DMS79 treated with DMSO at 0.1 percent for 48 hours (cell line): ENCODE measurements around the gene MCTP1.
"Not testable (repeated sequence)": the region's sequence is repeated elsewhere in the genome, so short reads cannot be mapped to it uniquely, and the experiment has no call there.

Experiments
- DNase-seq: peaks from one replicate; lab custom pipeline; 2025; lab: John Stamatoyannopoulos, UW

The MCTP1 gene

DNA sequence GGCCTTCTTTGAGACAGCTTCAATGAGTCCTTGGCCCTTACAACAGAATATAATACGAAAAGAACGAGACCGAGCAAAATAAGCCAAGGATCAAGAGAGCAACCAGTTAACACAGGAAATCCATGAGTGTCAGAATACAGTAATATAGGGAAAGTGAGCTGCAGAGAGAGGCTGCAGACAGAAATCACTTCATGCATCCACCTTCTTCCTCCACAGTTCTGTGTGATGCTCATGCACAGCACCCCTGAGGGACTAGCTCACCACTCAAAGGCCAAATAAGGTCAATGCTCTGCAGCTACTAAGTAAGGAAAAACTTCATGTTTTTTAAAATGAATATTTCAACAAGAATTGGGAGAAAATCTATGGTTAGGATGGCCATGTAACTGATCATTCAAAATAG is 257.1 kb downstream of the MCTP1 start:
- no peak for DNase-seq

DNA sequence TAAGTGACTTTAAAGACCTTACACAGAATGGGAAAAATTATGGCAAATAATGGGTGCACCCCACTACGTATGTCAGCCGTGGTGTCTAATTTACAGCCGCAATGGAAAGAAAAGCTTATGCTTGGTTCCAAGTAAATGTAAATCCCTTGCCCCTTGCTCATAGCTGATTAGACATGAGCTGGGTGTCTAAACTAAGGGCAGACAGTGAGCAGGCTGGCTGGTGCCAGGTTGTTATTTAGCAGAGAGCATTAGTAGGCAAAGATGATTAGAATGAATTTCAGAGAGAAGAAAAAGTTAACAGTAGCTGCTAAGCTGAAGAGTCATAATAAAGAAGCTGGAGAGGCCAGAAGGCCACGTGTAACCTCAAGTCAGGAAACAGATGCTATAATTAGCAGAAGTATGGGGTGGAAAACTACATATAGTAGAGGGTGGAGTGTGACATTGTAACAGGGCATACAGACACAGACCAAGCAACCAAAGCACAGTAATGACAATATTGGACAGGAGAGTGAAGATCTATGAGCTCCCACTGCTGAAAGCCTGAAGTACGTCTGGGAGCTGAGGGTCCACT is 257.7 kb downstream of the MCTP1 start:
- DNase-seq: no peak

DNA sequence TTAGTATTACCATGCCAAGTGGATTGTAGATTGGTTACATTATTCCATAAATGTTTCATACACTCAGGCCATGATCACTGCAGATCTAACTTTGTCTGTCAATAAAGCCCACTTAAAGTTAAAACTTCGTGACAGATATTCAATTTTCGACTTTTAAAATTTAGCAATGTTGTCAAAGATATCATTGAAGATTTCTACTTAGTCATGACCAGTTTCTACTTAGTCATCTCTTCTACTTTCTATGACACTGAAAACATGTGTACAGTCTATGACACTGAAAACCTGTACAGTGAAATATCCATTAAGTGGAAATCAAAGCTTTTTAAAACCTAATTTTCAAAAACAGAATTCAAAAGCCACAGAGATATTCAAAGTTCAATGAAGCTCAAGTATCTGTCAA is 258.2 kb downstream of the MCTP1 start:
- DNase-seq: no peak

DNA sequence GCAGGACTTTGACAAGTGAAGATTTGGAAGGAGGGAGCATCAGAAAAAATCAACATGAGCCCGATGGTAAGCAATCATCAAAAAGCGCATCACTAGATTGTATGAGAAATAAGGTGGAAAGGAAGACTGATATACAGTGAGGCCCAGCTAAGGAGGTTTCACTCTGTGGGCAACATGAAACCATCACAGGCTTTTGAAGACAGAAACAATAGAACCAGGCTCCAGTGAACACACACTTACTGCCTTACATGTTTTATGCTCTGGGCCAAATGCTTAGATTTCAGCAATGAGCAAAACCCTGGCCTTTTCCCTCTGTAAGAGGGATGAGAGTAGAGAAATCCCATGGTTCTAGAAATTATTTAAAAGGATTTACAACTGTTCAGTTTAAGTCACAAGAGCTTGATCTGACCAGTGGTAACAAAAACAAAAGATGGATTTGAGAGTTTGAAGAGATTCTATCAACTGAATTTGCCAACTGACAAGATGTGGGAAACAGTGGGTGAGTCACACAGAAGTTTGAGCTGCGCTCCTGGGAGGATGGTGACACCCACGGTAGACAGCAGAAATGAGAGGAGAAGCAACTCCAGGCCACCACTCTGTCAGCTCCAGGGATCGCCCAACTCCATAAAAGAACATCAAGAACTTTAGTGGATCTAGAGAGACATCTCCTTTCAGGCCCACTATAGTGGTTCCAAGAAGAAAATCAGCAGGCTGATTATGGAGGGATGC is 261.8 kb downstream of the MCTP1 start:
- DNase-seq: no peak

DNA sequence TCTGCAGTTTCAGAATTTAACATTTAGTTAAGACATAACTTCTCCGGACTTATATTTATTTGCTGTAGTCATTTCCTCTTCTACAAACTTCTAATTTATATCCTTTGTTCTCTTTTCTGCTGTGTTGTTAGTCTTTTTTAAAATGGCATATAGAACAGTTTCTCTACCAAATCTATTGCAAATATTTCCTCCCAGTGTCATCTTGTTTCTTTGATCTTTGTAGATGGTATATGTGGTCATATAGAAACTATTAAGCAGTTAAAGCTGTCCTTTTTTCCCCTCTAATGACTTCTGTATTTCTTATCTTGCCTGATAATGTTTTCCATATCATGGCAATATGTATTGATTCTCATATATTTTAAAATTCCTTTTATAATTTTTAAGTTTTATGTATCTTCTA is 264.5 kb downstream of the MCTP1 start:
- DNase-seq: no peak

DNA sequence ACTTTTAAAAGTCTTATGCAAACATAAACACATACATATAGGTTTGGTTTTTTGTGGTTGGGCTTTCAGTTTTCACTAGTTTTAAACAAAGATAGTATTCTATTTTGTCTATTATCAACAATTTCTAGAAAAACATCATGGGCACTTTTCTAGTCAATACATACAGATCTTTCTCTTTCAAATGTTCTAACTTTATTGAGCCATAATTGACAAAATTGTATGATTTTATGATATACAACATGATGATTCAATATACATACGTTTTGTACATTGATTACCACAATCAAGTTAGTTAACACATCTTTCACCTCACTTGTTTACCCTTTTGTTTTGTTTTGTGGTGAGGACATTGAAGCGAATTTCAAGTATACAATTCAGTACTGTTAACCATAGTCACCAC is 265.9 kb downstream of the MCTP1 start:
- DNase-seq: no peak

DNA sequence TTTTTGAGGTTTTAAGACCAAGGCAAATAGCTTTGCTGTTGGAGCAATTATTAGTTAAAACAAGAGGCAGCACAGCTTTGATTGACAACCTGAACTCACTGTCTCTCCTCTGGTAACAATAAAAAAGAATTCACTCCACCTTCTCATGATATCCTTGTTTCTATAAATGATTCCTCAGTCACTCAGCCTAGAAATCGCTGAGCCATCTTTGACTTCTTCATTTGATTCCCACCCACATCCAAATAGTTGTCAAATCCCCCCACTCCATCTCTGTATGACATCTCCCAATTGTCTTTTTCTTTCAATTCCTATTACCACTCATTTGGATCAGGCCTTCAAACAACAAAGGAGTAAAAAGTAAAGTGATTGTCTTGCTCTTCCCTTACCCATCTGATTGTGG is 266.4 kb downstream of the MCTP1 start:
- DNase-seq: no peak

DNA sequence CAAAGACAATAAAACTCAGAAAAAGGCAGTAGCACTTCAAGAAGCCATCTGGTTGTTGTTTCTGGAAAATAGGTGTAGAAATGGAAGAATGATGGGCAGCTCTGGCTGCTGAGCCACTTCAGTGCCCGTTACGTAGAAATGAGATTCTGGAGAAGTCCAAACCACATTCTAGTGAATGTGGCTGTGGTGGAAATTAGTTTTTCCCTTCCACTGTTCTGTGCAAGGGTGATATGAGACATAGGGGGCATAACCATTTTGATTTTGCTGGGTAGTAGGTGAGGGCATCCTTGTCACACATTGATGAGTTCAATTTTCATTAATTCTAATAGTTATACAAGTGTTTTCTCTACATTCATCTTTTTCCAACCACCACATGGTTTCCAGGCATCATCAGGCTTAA is 275.1 kb downstream of the MCTP1 start:
- DNase-seq: no peak

DNA sequence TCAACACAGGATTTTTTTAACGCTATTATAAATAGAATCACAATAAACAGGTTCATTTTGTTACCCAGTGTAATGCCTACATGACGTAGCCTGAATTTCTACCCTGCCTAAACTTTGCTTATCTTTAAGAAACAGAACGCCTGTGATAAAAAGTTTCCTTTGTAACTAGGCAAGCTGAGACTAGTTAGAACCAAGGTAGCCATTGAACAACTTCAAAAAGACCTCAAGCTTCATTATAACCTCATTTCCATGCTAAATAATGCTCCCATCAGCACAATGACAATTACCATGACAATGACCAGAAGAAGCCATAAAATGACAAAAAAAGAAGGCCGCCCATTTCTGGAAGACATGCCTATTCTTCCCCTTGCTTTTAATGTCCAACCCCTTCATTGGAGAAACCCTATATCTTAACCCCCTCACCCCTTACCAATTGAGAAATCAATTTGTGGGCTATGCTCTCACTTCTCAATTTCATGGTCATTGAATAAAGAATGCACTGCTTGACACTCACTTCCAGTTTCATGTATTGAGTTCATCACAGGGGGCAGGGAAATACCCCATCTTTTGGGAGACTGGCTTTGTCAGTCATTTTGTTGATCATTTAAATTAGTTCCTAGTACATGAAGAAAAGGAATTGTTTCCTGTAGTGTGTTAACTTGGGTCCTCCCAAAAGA is 276.8 kb downstream of the MCTP1 start:
- DNase-seq: no peak

DNA sequence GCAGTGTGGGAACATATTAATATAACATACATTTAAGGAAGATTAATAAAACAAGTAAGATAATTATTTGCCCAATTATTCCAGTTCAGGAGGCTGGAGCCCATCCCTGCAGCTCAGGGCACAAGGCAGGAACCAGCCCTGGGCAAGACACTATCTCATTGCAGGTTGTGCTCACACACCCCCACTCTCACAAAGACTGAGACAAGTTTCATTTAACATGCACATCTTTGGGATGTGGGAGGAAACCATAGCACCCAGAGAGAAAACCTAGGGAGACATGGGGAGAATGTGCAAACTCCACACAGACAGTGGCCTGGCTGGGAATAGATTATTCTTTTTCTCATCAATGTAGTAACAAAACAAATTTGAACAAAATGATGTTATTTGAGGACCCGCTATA is 279.1 kb downstream of the MCTP1 start:
- DNase-seq: no peak

DNA sequence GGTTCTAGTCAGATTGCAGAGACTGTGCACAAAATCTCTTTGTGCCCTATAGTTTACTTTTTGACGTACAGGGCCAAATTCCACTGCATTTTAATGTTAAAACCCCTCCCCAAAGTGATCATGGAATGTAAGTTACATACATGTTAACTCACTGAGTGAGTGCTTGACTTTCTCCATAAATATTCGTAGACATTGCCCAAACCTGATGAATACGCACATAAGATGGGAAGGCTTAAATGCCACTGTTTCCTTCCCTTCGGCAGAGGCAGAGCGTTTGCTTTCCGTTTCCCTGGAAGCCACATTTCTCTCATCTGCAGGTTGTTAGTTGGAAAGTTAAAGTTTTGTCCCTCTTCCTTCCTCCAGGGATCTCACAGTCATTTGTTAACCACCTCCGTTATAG is 286.2 kb downstream of the MCTP1 start:
- no peak for DNase-seq

DNA sequence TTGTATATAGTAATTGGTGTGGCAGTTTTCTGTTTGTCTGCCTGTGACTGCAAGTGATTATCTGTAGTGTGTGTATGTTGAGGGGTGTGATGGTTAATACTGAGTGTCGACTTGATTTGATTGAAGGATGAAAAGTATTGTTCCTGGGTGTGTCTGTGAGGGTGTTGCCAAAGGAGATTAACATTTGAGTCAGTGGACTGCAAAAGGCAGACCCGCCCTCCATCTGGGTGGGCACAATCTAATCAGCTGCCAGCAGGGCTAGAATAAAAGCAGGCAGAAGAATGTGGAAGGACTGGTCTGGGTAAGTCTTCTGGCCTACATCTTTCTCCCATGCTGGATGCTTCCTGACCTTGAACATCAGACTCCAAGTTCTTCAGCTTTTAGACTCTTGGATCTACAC is 290.4 kb downstream of the MCTP1 start:
- not testable (repeated sequence) for DNase-seq

DNA sequence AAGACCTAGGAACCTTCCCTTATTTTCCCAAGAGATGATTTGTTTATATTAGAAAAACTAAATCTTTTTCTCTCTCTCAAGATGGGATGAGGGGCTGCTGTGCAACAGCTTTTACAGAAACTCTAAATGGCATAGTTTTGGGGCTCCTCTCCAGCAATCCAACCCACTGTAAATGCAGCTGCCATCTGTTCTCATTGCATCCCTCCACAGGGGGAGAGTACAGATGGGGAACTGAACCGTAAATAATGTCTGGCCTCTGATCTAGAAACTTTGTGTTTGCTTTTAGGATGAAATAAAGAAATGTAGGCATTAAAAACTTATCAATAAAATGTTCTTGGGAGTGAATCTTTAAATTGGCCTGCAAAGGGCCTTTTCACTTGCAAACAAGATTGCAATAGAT is 291.4 kb downstream of the MCTP1 start:
- no peak for DNase-seq

DNA sequence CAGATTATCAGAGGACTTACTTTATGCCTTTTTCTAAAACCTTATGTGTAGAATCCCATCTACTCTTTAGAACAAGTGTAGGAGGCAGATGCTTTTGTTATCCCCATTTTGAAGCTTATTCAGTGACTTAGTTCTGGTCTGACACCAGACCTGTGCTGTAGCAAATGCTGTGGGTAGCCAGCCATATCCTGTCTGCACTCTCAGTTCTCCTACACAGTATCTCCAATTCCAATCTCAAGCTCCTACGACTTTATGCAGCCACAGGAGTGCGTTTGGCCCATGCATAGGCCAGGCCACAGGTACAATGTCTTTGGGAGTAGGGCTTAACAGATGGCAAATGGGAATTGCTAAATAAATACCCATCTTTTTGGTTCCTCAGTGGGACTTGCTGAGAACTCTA is 292.6 kb downstream of the MCTP1 start:
- DNase-seq: no peak

DNA sequence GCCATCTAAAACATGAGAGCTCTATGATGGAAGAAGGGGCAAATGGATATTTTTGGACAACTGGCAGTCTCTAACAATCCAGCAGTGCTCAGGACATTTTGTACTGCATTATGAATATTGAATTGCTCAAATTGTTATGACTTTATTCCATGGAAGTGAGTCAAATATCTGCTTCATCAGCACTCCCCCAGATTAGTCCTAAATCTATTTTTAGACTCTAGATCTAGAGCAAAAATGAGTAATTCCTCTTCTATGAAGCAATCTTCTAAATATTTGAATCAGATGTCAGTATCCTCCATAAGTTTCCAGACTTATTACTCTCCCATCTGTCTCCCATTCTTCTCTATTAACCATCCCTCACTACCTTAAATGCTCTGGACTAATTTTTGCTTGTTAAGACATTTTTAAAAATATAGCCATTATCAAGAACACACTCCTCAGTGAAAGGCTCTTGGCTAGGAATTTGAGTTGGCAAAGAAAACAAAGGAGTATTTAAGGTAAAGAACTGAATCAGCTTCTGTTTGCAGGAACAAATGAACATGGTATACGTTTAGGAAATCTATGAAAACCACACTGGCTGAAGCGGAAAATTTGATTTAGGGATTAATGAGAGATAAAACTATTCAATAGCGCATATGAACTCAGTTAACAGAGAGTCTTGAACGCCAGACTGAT is 300.9 kb downstream of the MCTP1 start:
- no peak for DNase-seq

DNA sequence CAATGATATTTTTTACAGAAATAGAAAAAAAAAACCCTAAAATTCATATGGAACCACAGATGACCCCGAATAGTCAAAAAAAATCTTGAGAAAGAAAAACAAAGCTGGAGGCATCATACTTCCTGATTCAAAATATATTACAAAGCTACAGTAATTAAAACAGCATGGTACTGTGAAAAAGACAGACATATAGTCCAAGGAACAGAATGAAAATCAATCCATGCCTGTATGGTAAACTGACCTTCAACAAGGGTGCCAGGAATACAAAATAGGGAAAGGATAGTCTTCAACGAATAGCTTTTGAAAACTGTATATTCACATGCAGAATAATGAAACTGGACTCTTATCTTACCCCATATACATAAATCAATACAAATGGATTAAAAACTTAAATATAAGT is 307.5 kb downstream of the MCTP1 start:
- no peak for DNase-seq

DNA sequence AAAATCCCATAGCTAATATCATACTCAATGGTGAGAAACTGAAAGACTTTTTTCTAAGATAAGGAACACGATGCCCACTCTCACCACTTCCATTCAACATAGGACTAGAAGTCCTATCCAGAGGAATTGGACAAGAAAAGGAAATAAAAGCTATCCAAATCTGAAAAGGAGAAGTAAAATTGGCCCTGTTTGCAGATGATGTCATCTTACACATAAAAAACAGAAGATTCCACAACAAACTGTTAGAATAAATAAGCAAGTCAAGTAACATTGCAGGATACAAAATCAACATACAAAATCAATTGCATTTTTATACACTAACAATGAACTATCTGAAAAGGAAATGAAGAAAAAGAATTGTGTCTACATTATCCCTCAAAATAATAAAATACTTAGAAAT is 308.0 kb downstream of the MCTP1 start:
- DNase-seq: no peak

DNA sequence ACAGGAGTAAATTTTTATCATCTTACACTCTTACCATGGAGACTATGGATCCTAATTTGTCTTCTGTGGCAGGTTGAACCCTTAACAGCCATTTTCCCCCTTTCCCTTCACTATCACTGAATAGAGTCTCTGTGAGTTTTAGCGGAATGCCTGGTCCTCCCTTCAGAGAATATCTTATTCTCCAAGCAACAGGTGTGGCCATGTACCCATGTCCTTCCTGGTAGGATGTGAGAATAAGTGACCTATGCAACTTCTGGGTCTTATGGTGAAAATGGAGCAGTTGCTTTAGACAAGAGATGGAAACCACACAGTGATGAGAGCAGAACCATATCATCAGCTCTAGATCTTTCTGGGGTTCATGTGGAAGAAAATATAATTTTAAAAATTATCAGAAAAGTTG is 312.6 kb downstream of the MCTP1 start:
- DNase-seq: no peak

DNA sequence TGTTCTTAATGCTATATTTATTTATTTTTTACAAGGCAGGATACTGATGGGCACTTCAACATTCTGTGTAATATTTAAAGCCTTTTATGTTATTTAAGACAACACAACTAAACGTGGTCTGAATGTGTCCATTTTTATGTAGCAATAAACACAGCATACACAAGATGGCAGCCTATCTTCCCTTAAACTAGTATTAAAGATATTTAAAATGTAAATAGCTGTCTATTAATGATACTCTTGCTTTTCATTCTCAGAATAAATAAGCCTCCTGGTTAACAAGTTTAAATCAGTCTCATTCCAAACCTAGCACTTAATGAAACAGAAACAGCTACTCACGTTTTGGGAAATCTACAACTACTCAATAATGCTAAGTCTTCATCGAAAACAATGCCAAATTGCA is 315.7 kb downstream of the MCTP1 start:
- no peak for DNase-seq

DNA sequence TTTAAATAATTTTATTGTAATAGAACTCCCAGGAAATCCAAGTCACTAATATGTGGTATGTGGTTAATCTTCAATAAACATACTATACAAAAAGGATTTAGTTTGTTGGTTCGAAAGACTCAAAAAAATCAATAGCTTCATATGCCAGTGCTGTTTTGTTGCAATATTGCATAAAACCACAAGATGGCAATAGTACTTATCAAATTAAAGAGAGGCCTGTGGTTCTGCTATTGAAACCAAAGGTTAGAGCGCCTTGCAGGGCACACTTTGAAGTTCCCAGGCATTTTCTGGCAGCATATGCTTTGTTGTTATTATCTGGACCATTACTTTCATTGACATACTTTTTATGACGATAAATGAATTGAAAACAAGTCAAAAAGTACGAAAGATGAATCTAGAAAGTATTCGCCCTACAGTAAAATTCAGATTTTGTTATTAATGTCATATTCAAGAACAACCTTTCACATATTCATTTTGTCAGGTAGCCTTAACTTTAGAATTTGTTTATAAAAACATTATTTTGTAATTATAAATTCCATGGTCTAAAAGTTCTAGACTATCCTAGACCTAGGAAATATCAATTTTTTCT is 316.3 kb downstream of the MCTP1 start:
- DNase-seq: peak; percentile 56

DNA sequence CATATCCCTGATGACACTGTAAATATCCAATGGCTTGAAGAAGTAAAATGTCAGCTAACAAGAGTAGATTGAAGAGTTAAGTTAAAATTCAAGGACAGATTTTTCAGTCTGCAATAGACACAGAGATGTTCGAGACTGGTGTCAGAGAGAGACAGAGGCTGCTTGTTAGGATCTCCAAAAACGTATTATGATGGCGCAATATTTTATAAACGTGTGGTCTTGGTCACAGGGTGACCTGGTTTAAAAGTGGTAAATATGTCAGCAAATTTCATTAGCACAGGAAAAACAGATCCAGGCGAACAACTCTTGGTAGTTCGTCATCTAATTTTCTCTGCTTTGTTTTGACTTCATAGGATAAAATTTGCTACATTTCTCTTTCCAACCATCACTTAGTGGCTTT is 317.4 kb downstream of the MCTP1 start:
- DNase-seq: no peak

DNA sequence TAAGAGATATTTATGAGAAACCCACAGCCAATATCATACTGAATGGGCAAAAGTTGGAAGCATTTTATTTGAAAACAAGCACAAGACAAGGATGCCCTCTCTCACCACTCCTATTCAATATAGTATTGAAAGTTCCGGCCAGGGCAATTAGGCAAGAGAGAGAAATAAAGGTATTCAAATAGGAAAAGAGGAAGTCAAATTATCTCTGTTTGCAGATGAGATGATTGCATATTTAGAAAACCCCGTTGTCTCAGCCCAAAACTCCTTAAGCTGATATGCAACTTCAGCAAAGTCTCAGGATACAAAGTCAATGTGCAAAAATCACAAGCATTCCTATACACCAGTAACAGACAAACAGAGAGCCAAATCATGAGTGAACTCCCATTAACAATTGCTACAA is 325.6 kb downstream of the MCTP1 start:
- not testable (repeated sequence) for DNase-seq

DNA sequence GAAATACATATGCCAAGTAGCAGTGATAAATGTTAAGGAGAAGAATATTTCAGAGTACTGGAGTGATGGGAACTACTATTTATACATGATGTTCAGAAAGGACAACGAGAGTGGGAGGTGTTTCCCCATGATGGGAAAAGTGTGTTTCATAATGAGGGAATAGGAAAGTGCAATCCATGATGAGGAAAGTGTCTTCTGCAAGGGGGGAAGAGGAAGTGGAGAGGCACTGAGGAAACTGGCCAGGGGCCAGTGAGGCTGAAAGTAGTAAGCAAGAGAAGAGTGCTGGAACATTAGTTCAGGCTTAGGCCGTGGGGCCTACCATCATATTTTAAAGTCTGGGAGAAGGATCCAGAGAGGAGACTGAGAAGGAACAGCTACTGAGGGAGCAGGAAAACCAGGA is 339.2 kb downstream of the MCTP1 start:
- no peak for DNase-seq
